Smooth muscle cell (in vitro differentiated cells): ENCODE data around the gene TBC1D22A. TPM values are rescaled to one million over a fixed set of nuclear protein-coding genes. Genes with fewer than 3 reads are reported as not detected.

ENCODE experiments used
- DNase-seq: peaks from one replicate; lab custom pipeline; 2025; ENCODE audit not compliant: unreplicated experiment; lab: John Stamatoyannopoulos, UW
- H2AFZ ChIP-seq: fragments of 200-600 bp; sonication (generic); 2 replicates; pipeline ENCODE4 v1.6.0; 2016; ENCODE audit warnings: antibody characterized with exemption, low read depth, mild to moderate bottlenecking
- H3F3A ChIP-seq: fragments of 200-600 bp; sonication (generic); 2 replicates; pipeline ENCODE4 v1.6.0; 2017; ENCODE audit warnings: antibody characterized with exemption, low read depth
- H3K27ac ChIP-seq: fragments of 200-600 bp; sonication (generic); 2 replicates; pipeline ENCODE4 v1.5.1; 2016; ENCODE audit warnings: low read depth, mild to moderate bottlenecking
- H3K27me3 ChIP-seq: fragments of 200-600 bp; sonication (generic); 2 replicates; pipeline ENCODE4 v1.6.1; 2016; ENCODE audit warnings: low read depth, mild to moderate bottlenecking
- H3K36me3 ChIP-seq: fragments of 200-600 bp; sonication (generic); 2 replicates; pipeline ENCODE4 v1.5.1; 2016; ENCODE audit warnings: low read depth
- H3K4me1 ChIP-seq: fragments of 200-600 bp; sonication (generic); 2 replicates; pipeline ENCODE4 v1.5.1; 2016; ENCODE audit warnings: low read depth
- H3K4me2 ChIP-seq: fragments of 200-600 bp; sonication (generic); 2 replicates; pipeline ENCODE4 v1.6.0; 2016; ENCODE audit warnings: mild to moderate bottlenecking
- H3K4me3 ChIP-seq: fragments of 200-600 bp; sonication (generic); 2 replicates; pipeline ENCODE4 v1.5.1; 2016; ENCODE audit warnings: mild to moderate bottlenecking
- H3K79me2 ChIP-seq: fragments of 200-600 bp; sonication (generic); 2 replicates; pipeline ENCODE4 v1.6.0; 2016; ENCODE audit warnings: low read depth, mild to moderate bottlenecking
- H3K9ac ChIP-seq: fragments of 200-600 bp; sonication (generic); 2 replicates; pipeline ENCODE4 v1.6.0; 2016; ENCODE audit warnings: low read depth
- H3K9me3 ChIP-seq: fragments of 200-600 bp; sonication (generic); replicated peaks from 2 replicates; pipeline ENCODE4 v1.5.1; 2016; ENCODE audit warnings: low read depth
- H4K20me1 ChIP-seq: fragments of 200-600 bp; sonication (generic); 2 replicates; pipeline ENCODE4 v1.6.0; 2016; ENCODE audit warnings: low read depth
- WGBS: methylation state at CpG from one replicate; pipeline ENCODE4 v1.1.7; 2016; ENCODE audit warnings: low lambda C conversion rate; 5-methylcytosine and 5-hydroxymethylcytosine counted together
- polyA plus RNA-seq: library from polyadenylated mRNA; unstranded; fragments of >200 nt; fragmentation: Nextera tagmentation; extraction: Ambion mirVana; gene quantifications from 2 replicates; pipeline ENCODE4 v1.2.1, GENCODE V29; 2016
- total RNA-seq: library from RNA; depleted of rRNA; stranded (reverse); fragments of >200 nt; gene quantifications from 2 replicates; pipeline ENCODE4 v1.2.3, GENCODE V29; 2014
- TF ChIP-seq, protein P1 (sequence below): fragments of 200-600 bp; sonication (generic); IDR thresholded peaks from 2 replicates; pipeline ENCODE4 v1.5.1; 2017; ENCODE audit warnings: borderline replicate concordance, mild to moderate bottlenecking, antibody characterized with exemption; ENCODE audit not compliant: insufficient read depth, poor library complexity, severe bottlenecking

Gene TBC1D22A
- total and polyA plus RNA-seq, 2 experiments from 2014 or later, result 12.5 to 14.4 TPM

DNA sequence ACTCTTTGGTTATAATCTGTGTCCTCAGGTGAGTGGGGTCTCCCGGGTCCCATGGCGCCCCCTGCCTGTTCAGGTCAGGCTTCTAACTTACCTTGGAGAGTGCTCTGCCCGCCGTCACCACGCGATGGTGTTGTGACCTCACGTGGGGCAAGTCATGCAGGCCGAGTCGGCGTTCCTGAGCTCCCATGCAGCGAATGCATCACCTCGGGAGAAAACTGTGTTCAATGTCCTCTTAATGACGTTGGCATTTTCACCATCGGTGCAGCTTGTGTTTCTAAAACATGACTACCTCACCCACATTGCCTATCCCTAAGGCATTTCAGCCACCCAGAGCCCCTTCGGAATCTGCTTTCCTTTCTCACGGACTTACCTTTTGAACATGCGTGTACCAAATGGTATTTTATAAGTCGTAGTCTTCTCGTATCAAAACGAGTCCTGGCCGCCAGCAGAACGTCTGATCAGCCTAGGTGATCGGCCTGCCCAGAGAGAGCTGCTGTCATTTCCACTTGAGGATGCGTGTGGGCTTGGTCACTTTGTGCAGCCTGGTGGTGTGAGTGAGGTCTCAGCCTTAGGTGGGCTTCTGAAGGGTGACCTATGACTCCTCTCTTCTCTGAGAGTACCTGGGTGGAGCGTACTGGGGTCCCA lies 64.8 kb downstream of the TBC1D22A start:
- Histone ChIP-seq H3K9me3 (no peaks in the 10 kb centered on the region), H3F3A (peaks cover 12% of the 10 kb centered on the region), H3K4me1 (peaks cover 8% of the 10 kb centered on the region), H3K27me3 (no peaks in the 10 kb centered on the region), H4K20me1 (peaks cover 42% of the 10 kb centered on the region), H3K4me2 (no peak overlapping the region), H3K9ac (no peak overlapping the region), H3K27ac (no peak overlapping the region), H3K79me2 (no peaks in the 10 kb centered on the region), H3K36me3 (no peaks in the 10 kb centered on the region), H3K4me3 (no peak overlapping the region), H2AFZ (no peak overlapping the region)
- 82% methylated on average over 25 of the region's 25 CpGs for WGBS
- TF ChIP-seq, protein P1, sequence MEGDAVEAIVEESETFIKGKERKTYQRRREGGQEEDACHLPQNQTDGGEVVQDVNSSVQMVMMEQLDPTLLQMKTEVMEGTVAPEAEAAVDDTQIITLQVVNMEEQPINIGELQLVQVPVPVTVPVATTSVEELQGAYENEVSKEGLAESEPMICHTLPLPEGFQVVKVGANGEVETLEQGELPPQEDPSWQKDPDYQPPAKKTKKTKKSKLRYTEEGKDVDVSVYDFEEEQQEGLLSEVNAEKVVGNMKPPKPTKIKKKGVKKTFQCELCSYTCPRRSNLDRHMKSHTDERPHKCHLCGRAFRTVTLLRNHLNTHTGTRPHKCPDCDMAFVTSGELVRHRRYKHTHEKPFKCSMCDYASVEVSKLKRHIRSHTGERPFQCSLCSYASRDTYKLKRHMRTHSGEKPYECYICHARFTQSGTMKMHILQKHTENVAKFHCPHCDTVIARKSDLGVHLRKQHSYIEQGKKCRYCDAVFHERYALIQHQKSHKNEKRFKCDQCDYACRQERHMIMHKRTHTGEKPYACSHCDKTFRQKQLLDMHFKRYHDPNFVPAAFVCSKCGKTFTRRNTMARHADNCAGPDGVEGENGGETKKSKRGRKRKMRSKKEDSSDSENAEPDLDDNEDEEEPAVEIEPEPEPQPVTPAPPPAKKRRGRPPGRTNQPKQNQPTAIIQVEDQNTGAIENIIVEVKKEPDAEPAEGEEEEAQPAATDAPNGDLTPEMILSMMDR, result peak; percentile 22
- DNase-seq, result no peak

DNA sequence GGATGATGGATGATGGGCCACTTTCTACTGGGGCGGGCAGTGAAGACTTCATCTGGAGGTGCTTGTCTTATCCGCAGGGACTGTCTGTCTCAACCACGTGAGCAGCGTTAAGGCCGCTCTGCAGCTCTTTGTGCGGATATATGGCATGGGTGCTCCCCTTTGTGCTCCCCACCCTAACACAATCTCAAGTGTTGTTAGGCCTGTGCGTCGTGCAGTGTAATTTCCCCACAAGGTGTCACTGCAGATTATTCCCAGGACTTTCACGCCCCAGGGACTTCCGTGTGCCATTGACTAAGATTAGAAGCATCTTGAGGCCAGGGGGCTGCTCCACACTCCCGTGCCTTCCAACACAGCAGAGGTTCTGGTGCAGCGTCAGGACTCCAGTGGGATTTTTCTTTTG lies 65.3 kb downstream of the TBC1D22A start:
- H4K20me1 ChIP-seq, result peaks cover 36% of the 10 kb centered on the region
- H3K79me2 ChIP-seq, result no peaks in the 10 kb centered on the region
- H3K4me1 ChIP-seq, result peaks cover 8% of the 10 kb centered on the region
- no peaks in the 10 kb centered on the region for H3K36me3 ChIP-seq
- no peak overlapping the region for H2AFZ ChIP-seq
- no peaks in the 10 kb centered on the region for H3K9me3 ChIP-seq
- TF ChIP-seq, protein P1, result no peak
- H3K27ac ChIP-seq, result no peak overlapping the region
- H3K9ac ChIP-seq, result no peak overlapping the region
- H3K27me3 ChIP-seq, result no peaks in the 10 kb centered on the region
- peaks cover 12% of the 10 kb centered on the region for H3F3A ChIP-seq
- no peak overlapping the region for H3K4me2 ChIP-seq
- no peak overlapping the region for H3K4me3 ChIP-seq
- WGBS, result 93% methylated on average over 12 of the region's 12 CpGs
- DNase-seq, result no peak

DNA sequence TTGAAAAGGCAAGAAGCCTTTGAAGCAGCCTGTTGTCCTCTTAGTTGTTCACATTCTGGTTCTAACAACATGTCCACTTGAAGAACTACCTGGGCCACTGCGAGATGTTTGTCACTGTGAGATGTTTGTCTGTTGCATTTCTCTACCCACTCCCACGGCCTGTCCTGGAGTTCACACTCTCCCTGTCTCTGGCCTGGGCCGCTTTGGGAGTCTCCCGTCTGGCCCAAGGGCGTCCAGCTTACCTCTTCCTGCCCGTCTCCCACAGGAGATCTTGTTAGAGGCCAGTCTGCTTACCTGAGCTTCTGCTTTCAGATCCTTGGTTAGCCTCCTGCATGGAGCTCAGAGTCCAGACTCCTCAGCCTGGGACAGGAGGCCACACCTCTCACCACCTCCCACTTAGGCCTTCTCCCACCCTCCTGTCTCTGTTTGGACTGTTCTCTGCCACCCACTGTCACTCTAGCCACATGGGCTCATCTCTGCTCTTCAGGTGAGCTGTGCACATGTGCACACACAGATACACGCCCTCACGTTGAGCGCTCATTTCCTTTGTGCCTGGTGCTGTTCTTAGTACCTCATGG lies 66.0 kb downstream of the TBC1D22A start:
- DNase-seq, result no peak
- no peaks in the 10 kb centered on the region for H3K9me3 ChIP-seq
- 91% methylated on average over 9 of the region's 9 CpGs for WGBS
- no peaks in the 10 kb centered on the region for H3K36me3 ChIP-seq
- no peaks in the 10 kb centered on the region for H3K27me3 ChIP-seq
- peak overlapping the region; percentile 91 for H3K27ac ChIP-seq
- no peak overlapping the region for H3K4me2 ChIP-seq
- peaks cover 8% of the 10 kb centered on the region for H3K4me1 ChIP-seq
- H2AFZ ChIP-seq, result no peak overlapping the region
- H4K20me1 ChIP-seq, result peaks cover 35% of the 10 kb centered on the region
- peaks cover 12% of the 10 kb centered on the region for H3F3A ChIP-seq
- no peaks in the 10 kb centered on the region for H3K79me2 ChIP-seq
- H3K9ac ChIP-seq, result no peak overlapping the region
- no peak overlapping the region for H3K4me3 ChIP-seq
- TF ChIP-seq, protein P1, result no peak
